ENCODE results near the gene MALAT1. TPM values are rescaled to one million over a fixed set of nuclear protein-coding genes. Genes with fewer than 3 reads are reported as not detected.

MALAT1 gene
- total and polyA plus RNA-seq, 2 donors (not counting 1 experiment from before 2014, with no cell fraction given), result 646 to 32,417 TPM

DNA sequence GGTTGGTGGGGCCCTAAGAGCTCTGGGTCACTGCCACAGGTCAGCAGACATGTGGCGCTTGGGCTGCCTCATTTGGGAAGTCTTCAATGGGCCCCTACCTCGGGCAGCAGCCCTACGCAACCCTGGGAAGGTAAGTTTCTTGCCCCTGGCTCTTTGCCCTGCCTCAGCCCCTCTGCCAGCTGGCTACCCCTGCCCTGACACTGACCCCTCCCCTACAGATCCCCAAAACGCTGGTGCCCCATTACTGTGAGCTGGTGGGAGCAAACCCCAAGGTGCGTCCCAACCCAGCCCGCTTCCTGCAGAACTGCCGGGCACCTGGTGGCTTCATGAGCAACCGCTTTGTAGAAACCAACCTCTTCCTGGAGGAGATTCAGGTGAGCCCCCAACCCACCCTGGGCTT lies 27.9 kb downstream of the MALAT1 start:
- Histone ChIP-seq H3K79me2 (ENCODE audit: control insufficient read depth, insufficient read depth, low read length) (peaks cover 37% of the 10 kb centered on the region), H4K20me1 (ENCODE audit: control insufficient read depth, insufficient read depth, low read length, poor library complexity, severe bottlenecking) (peaks cover 25% of the 10 kb centered on the region), H3K27ac (ENCODE audit: low read length in 2 of 2) (no peak overlapping the region), H3K4me2 (replicated peaks; ENCODE audit: low read depth, low read length, poor library complexity, severe bottlenecking) (no peak overlapping the region), H3K27me3 (replicated peaks in 1 of 4; ENCODE audit: control extremely low read depth in 1 of 4, control insufficient read depth in 3 of 4, insufficient read depth in 4 of 4, low read length in 3 of 4) (no peaks in the 10 kb centered on the region), H3K9me3 (ENCODE audit: control extremely low read depth in 1 of 3, control insufficient read depth in 2 of 3, insufficient read depth in 1 of 3, low read length in 2 of 3) (no peaks in the 10 kb centered on the region), H3K4me3 (ENCODE audit: control extremely low read depth in 1 of 5, extremely low read depth in 1 of 5, insufficient read depth in 1 of 5, low read depth in 2 of 5, low read length in 4 of 5) (no peak overlapping the region), H3K36me3 (replicated peaks in 1 of 2; ENCODE audit: control extremely low read depth in 1 of 2, control insufficient read depth in 1 of 2, extremely low read depth in 1 of 2, insufficient read depth in 2 of 2, low read length in 1 of 2) (peaks cover 0 to 36% of the 10 kb centered on the region in 2 experiments), H3K9ac (ENCODE audit: low read length) (no peak overlapping the region), H2AFZ (ENCODE audit: insufficient read depth, low read depth, low read length, poor library complexity, severe bottlenecking) (no peak overlapping the region), H3K4me1 (ENCODE audit: control insufficient read depth in 2 of 2, insufficient read depth in 2 of 2, low read length in 2 of 2) (peaks cover 39 to 41% of the 10 kb centered on the region in 2 donors)
- no peak for TF ChIP-seq EZH2 (IDR thresholded peaks at IDR 0.05; ENCODE audit: borderline replicate concordance, insufficient read depth, low read depth, low read length, poor library complexity, severe bottlenecking)
- TF ChIP-seq, protein P1, sequence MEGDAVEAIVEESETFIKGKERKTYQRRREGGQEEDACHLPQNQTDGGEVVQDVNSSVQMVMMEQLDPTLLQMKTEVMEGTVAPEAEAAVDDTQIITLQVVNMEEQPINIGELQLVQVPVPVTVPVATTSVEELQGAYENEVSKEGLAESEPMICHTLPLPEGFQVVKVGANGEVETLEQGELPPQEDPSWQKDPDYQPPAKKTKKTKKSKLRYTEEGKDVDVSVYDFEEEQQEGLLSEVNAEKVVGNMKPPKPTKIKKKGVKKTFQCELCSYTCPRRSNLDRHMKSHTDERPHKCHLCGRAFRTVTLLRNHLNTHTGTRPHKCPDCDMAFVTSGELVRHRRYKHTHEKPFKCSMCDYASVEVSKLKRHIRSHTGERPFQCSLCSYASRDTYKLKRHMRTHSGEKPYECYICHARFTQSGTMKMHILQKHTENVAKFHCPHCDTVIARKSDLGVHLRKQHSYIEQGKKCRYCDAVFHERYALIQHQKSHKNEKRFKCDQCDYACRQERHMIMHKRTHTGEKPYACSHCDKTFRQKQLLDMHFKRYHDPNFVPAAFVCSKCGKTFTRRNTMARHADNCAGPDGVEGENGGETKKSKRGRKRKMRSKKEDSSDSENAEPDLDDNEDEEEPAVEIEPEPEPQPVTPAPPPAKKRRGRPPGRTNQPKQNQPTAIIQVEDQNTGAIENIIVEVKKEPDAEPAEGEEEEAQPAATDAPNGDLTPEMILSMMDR (IDR thresholded peaks at IDR 0.05), result no peak
- ATAC-seq (ENCODE audit: low read depth) (no peak), DNase-seq (no peak)
- Mint-ChIP-seq H3K27ac (peak overlapping the region; percentile 26), H3K9me3 (ENCODE audit: insufficient read depth) (no peaks in the 10 kb centered on the region), H3K4me1 (peaks cover 39% of the 10 kb centered on the region), H3K27me3 (no peaks in the 10 kb centered on the region), H3K4me3 (peak overlapping the region; percentile 85)
- POLR2A ChIA-PET, result interaction anchor here (1.3 kb wide), 1 partner anchor 25 kb away, joined by 4 read pairs; no protein-coding TSS in a partner anchor
- CTCF ChIA-PET, result no interaction called here
- intact Hi-C loops (cut with micrococcal nuclease), result loop anchor here (10.0 kb wide), 1 partner anchor 482 kb away; the partner anchor contains the start of gene SAC3D1
- 98% methylated on average over 7 of the region's 8 CpGs for WGBS (ENCODE audit: insufficient coverage)

DNA sequence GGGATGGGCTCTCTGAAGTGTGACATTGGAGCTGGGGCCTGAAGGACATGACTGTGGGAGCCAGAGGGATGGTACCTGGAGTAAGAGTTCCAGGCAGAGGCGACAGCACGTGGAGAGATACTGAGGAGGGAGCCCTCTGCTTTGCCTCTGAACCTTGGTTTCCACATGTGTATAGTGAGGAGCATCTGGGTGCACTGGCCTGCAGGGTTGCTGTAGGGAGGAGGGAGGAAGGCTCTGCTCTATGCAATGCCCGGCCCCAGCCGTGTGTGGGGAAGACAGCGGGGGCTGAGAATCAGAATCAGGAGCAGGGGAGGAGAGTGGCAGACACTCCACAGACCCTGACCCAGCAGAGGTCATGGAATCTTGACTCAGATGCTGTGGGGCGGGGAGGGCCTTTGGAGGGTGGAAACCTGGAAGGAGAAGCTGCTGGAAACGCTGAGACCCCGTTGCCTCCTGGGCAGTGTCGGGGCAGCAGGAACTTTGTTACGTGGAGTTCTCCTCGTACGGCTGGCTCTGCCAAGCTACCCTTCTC lies 30.0 kb downstream of the MALAT1 start:
- Mint-ChIP-seq H3K27ac (no peak overlapping the region), H3K4me1 (peaks cover 21% of the 10 kb centered on the region), H3K4me3 (no peak overlapping the region), H3K9me3 (ENCODE audit: insufficient read depth) (no peaks in the 10 kb centered on the region), H3K27me3 (no peaks in the 10 kb centered on the region)
- POLR2A ChIA-PET, result interaction anchor here (0.6 kb wide), 1 partner anchor 901 kb away, joined by 3 read pairs; no protein-coding TSS in a partner anchor
- Histone ChIP-seq H3K27me3 (replicated peaks in 1 of 4; ENCODE audit: control extremely low read depth in 1 of 4, control insufficient read depth in 3 of 4, insufficient read depth in 4 of 4, low read length in 3 of 4) (no peaks in the 10 kb centered on the region), H3K4me3 (ENCODE audit: control extremely low read depth in 1 of 5, extremely low read depth in 1 of 5, insufficient read depth in 1 of 5, low read depth in 2 of 5, low read length in 4 of 5) (no peak overlapping the region), H3K36me3 (replicated peaks in 1 of 2; ENCODE audit: control extremely low read depth in 1 of 2, control insufficient read depth in 1 of 2, extremely low read depth in 1 of 2, insufficient read depth in 2 of 2, low read length in 1 of 2) (peaks cover 0 to 51% of the 10 kb centered on the region in 2 experiments), H3K9ac (ENCODE audit: low read length) (no peak overlapping the region), H3K4me2 (replicated peaks; ENCODE audit: low read depth, low read length, poor library complexity, severe bottlenecking) (no peak overlapping the region), H3K79me2 (ENCODE audit: control insufficient read depth, insufficient read depth, low read length) (peaks cover 37% of the 10 kb centered on the region), H3K27ac (ENCODE audit: low read length in 2 of 2) (no peak overlapping the region), H4K20me1 (ENCODE audit: control insufficient read depth, insufficient read depth, low read length, poor library complexity, severe bottlenecking) (peaks cover 25% of the 10 kb centered on the region), H3K9me3 (ENCODE audit: control extremely low read depth in 1 of 3, control insufficient read depth in 2 of 3, insufficient read depth in 1 of 3, low read length in 2 of 3) (no peaks in the 10 kb centered on the region), H3K4me1 (ENCODE audit: control insufficient read depth in 2 of 2, insufficient read depth in 2 of 2, low read length in 2 of 2) (peaks cover 19 to 21% of the 10 kb centered on the region in 2 donors), H2AFZ (ENCODE audit: insufficient read depth, low read depth, low read length, poor library complexity, severe bottlenecking) (no peak overlapping the region)
- no peak for ATAC-seq (ENCODE audit: low read depth)
- TF ChIP-seq EZH2 (IDR thresholded peaks at IDR 0.05; ENCODE audit: borderline replicate concordance, insufficient read depth, low read depth, low read length, poor library complexity, severe bottlenecking), result no peak
- TF ChIP-seq, protein P1 (IDR thresholded peaks at IDR 0.05), result no peak
- intact Hi-C loops (cut with micrococcal nuclease), result loop anchor here (10.0 kb wide), 1 partner anchor 484 kb away; the partner anchor contains the start of gene SAC3D1
- CTCF ChIA-PET, result interaction anchor here (1.1 to 1.6 kb wide), 2 partner anchors 11 to 59 kb away, joined by 4 to 5 read pairs; no protein-coding TSS in a partner anchor
- WGBS (ENCODE audit: insufficient coverage), result 97% methylated on average over 10 of the region's 12 CpGs
- no peak for DNase-seq
